ENCODE measurements around the gene YES1. TPM values are rescaled to one million over a fixed set of nuclear protein-coding genes. Genes with fewer than 3 reads are reported as not detected.

The YES1 gene
- total RNA-seq = 11.2 and 12.8 TPM in 2 replicates

DNA sequence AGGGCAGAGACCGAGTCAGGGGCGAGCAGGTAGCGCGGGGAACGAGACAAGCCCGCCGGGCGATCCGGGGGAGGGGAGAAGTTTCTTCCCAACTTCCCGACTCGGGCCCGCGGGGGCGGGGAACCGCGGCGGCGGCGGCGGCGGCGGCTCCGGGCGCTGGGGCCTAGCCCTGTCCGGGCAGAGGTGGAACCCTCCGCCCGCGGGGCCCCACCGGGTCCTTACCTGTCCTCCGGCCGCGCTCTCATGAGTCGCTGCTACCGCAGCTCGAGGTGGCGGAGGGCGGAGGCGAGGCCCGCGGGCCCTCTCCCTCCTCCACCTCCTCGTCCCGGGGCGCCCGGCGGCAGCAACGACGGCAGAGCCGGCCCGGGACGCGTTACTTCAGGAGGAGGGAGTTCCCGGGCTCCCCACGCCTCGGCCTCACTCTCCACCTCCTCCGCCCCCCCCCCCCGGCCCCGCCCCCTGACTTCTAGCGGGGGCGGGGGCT, at the start of gene YES1:
Gene YES1, minus strand, starts transcription at position 351 of the 484 bp plus-strand sequence. CDS start 55,415 bp downstream, outside the sequence.
- intact Hi-C loops (cut with micrococcal nuclease) = loop anchor here (1.0 to 5.0 kb wide), 3 partner anchors 153 to 1845 kb away; partner anchors contain the start of gene SMCHD1

DNA sequence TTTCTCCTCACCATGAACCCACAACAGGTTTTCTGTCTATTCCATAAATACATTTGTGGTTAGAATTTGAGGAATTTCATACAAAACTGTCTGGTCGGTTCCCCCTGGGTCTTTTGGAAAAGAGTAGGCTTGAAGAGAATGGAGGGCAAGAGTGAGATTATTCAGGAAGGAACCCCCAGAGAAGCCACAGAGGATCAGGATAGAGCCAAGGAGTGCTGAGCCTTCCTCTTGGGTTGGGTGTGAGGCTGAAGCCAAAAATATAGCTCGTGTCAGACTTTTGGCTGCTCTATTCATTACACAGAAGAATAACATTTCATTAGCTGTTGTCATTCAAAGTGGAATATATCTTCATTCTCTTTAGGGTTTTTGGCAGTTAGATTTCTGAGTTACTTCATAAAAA, 45.9 kb upstream of the YES1 start:
- intact Hi-C loops (cut with micrococcal nuclease) = no loop called here

DNA sequence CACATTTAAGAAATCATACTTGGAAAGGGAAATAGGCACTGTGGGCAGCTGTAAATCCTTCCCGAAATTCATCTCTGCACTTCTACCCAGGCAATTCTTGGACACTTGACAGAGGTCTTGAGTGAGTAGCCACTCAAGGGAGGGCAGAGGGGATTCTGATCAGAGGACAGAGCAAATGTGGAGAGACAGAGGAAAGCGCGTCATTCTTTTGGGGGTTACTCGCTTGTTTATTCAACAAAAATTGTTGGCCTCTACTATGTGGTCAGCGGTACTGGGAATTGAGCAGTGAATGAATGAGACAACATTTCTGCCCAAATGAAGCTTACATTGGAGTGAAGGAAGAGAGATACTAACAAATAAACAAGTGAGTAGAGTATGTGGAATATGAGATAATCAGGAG, 41.4 kb upstream of the YES1 start:
- intact Hi-C loops (cut with micrococcal nuclease) = no loop called here

DNA sequence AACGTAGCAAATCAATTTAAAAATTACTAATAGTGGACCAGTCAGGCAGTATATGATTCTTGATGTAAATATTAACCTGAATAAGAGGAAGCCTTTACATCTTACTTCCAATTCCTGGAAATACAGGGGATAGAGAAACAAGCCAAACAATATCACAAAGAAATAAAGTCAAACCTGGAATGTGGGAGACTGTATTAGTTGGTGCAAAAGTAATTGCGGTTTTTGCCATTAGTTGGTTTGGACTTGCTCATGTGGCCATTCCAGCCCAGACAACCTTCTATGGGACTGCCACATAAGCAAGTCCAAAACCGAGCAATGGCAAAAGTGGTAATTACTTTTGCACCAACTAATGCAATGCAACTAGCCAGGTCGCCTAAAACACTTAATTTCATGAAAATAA, 38.9 kb upstream of the YES1 start:
- intact Hi-C loops (cut with micrococcal nuclease) = no loop called here

DNA sequence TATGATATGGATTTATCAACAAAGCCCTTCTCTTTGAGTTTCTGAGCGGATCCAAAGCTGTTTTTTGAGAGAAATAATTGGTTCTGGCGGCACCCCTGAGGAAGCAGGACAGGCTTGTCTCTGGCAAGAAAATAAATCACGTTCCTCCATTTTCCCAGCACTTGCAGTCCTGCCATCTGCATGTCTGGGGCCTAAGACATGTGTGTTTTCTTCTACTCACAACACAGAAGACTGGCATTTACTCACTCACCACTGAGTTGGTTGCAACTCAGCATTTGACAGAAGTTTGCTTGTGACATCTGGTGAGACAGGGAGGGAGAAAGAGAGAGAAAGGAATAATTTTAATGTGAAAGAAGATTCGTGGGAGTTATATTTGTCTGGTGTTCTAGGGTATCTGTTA, 37.0 kb upstream of the YES1 start:
- intact Hi-C loops (cut with micrococcal nuclease) = no loop called here

DNA sequence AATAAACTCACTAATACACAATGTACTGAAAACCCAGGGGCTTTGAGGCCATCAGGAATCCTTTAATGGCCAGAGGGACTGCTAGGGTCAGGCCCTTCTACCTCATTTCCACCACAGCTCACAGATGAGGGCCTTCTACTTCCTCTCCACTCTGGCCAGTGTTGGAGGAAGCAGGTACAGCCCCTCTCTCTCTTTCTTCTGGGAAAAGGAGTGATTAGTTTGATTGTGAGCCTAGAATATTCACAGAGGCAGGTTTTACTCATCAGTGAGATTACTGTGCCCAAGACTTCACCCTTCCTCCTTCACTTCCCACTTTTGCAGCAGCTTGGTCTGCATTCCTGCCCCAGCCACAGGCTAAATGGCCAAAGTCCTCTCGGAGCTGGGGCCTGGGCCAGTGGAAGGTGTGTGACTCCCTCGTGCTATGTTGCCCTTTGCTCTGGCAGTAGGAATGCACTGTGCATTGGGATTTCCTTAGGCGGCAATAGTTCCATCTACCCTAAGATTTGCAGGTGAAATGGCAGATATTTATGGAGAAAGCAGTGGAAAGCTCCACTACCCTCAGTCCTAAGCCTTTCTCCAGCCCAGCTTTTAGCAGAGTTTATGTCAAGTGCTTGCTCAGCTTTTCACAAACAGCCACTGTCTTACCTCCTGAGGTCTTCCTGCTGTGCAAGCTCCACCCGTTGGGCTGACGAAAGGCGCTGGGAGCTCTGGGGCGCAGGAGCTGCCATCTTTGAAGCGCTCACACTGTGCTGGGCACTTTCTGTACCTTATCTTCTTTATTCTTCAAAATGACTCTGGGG, 36.2 kb upstream of the YES1 start:
- intact Hi-C loops (cut with micrococcal nuclease) = no loop called here

DNA sequence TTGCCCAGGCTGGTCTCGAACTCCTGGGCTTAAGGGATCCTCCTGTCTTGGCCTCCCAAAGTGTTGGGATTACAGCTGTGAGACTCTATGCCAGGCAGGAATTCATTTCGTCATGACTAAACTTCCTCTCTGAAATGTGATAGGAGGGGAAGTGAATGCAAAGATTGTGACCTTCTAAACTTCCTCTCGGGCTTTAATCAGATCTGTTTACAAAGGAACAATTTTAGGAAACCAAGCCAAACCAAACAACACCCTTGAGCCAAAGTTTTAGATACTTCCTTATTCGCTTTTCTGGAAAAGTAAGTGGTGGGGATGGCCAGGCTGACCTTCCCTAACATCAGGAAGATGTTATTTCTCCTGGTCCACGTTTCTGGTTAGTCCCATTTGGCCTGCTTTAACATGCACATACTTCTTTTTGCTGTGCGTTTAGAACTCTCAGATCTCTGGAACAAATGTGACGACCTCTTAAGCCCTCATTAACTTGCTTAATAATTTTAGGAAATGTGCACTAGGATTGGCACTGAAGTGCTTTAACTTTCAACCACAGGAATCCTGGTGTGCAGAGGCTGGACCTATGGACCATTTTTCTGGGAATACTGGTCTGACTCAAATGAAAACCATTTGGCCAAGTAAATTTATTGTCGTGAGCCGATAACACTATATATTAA, 33.2 kb upstream of the YES1 start:
- intact Hi-C loops (cut with micrococcal nuclease) = no loop called here

DNA sequence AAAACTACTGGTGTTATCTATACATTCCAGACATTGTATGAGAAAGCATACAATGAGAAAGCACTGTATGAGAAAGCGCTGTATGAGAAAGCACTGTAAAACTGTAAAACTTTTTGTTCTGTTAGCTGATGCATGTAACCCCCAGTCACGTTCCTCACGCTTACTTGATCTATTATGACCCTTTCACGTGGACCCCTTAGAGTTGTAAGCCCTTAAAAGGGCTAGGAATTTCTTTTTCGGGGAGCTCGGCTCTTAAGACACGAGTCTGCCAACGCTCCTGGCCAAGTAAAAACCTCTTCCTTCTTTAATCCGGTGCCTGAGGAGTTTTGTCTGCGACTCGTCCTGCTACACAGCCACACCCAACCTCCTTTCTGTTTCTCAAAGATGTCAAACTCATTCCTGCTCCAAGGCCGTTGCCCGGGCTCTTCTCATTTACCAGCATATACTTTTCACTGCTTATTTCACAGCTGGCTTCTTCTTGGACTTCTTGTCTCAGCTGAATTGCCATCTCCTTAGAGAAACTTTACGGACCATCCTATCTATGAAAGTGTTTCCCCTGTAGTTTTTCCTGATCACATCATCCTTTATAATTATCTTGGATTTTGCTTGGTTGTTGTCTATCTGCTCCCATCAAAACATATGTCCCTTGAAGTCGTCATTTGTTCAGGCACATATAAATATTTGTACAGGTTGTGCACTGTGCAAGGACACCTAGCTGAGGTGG, 29.8 kb upstream of the YES1 start:
- intact Hi-C loops (cut with micrococcal nuclease) = no loop called here

DNA sequence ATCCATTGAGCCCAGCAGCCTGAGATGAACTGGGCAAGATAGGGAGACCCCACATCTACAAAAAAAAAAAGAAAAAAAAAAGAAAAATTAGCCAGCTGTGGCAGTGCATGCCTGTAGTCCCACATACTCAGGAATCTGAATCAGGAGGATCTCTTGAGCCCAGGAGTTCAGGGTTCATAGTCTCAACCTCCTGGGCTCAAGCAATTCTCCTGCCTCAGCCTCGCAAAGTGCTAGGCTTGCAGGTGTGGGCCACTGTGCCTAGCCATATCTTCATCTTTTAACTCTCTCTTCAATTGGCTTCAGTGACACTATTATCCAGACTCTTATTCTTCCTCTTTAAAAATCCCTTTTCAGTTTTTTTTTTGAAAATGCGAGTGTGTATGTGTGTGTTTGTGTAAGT, 28.5 kb upstream of the YES1 start:
- intact Hi-C loops (cut with micrococcal nuclease) = no loop called here

DNA sequence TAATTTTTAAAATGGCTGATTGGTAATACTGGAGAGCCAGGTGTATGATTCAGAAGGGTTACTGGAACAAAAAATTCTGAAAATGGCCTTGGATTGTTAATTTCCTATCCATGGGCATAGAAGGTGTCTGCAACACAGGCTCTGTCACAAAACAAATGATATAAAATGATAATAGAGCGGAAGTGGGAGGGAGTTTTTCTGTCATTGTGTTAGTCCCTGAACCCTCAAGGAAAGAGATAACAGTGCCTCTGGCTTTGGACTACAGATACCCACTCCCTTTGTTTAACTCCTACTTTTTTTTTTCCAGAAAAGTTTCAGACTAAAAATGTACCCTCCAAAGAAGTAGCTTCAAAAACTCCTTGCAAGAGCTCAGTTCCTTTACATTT, 28.0 kb upstream of the YES1 start:
- intact Hi-C loops (cut with micrococcal nuclease) = no loop called here

DNA sequence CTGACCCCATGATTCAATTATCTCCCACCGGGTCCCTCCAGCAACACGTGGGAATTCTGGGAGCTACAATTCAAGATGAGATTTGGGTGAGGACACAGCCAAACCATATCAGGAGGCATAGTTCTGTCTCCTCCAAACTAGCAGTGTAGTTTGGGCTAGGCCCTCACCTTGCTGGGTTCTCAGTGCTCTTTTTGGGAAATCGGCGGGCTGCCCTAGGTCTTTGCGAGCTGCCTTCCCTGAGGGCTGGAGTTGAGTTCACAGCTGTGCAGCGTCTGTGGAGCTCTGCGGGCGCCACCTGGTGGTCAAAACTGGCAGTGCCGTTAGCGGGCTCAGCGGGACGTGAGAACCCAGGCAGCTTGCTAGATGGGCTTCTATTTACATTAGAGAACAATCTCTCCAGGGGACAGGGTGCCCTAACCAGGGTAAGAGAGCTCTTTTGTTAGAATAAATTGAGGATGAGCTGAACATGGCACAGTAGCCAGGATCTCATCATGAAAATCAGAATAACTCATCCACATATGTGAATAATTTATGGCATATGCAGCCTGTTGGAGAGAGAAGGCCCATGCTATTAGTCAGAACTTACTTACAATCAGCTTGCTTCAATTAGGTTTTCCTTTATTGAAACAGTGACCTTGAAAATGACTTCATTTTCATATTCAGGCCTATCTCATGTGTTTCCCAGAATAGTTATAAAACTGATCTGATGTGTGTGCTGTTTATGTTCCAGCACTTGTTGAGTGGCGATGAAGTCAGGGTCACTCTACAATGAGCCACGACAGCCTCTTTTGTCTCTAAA, 27.4 kb upstream of the YES1 start:
- intact Hi-C loops (cut with micrococcal nuclease) = loop anchor here (1.0 kb wide), 5 partner anchors 8 to 215 kb away; partner anchors contain the start of gene ENOSF1

DNA sequence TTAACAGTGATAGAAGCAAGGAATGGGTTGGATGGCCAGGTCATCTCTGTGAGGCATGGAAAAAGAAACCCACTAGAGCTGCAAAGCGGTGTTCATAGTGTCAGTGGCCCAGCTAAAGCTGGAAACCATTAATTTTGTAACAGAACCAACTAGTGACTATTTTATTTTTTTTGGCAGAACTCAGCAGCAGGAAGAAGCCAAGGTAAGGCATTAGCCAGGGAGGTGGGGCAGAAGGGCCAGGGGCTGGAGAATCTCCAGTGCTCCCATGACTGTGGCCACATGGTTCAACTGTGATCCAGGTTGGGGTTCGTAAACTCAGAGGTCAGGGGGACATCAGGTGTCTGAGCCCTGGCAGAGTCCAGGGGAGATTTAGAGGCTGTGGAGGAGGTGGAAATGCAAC, 25.9 kb upstream of the YES1 start:
- intact Hi-C loops (cut with micrococcal nuclease) = no loop called here

DNA sequence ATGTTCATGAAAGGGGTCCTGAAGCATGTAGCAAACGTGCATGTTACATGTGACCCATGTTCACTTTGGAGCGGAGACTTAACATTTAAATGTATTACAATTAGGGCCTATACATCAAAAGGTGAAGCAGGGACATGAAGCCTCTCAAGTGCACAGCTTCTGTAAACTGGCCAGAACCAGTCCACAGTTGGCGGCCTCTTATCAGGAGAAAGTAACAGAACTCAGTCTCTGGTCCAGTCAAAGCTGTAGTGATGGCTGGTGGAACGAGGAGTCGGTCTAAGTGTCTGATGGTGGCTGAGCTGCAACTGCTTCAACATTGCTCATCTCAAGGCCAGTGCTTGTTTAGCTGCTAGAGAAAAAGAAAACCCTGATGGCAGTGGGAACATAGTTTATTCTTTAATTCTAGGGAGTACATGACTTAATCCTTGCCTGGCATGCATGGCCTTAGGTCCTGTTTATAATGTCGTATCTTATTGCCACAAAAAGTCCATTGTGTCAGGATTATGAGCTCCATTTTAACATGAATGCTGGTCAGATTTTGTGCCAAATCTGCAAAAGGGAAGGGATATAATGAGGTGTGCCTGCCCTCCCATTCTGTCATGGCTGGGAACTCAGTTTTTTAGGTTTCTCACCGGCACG, 22.2 kb upstream of the YES1 start:
- intact Hi-C loops (cut with micrococcal nuclease) = loop anchor here (5.0 kb wide), 1 partner anchor 567 kb away; the partner anchor contains the start of gene THOC1

DNA sequence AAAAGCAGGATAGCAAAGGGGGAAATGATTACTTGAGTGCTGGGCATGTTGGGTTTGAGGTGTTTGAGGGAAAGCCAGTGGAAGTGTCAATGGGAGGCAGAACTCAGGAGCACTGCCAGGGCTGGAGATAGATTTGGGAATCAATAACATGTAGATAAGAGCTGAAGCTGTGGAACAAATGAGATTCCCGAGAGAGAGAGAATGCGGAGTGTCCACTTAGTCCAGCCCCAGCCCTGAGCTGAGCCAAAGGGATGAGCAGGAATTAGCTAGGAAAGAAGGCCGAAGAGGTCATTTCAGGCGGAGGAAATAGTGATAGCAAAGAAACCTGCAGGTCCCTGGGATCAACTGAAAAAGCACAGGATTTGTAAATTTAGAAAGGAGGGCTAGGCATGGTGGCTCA, 21.2 kb upstream of the YES1 start:
- intact Hi-C loops (cut with micrococcal nuclease) = loop anchor here (5.0 kb wide), 1 partner anchor 566 kb away; the partner anchor contains the start of gene THOC1

DNA sequence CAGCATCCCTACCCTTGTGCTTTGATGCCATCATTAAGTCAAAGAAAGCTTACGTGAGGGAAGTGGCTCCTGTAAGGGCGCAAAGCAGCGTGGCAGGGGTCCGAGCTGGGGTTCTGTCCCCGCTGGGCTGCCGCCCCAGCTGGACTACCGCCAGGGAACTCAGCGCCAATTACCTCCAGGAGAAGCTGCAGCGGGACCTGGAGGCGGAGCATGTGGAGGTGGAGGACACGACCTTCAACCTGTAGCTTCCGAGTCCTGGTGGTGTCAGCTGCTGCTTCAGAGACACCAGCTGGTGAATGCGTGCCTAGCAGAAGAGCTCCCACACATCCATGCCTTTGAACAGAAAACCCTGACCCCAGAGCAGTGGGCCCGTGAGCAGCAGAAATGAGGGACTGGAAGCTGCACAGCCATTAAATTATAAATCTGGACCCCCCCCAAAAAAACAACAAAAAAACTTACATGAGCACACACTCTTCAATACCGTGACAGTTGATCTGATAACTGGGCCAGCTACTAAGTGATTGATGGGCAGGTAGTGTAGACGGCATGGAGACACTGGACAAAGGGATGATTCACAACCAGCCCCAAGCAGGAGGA, 20.1 kb upstream of the YES1 start:
- intact Hi-C loops (cut with micrococcal nuclease) = loop anchor here (5.0 kb wide), 1 partner anchor 565 kb away; the partner anchor contains the start of gene THOC1

DNA sequence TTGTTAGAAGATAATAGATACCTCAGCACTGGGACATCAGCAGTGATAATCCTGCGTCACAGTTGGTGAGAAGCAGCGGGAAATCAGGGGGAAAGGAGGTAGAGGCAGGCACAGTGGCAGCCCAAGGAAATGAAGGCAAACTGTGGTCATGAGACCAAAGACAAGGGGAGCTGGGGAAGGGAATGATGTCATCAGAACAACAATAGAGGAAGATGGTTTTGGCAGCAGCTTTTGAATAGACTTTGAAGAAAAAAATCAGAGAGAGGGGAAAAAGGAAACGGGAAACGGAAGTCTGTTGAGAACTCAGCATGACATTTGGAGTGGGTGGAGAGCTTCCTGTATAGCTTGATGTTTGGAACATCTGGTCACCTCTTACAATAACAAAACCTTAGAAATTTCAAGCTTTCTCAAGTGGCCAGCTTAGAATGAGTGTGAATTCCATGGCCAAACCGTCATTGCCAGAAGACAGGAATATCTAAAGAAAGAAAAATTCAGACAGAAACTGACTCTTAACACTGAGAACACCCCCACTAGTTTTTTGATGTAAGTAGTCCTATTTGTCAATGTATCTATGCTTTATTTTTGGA, 18.4 kb upstream of the YES1 start:
- intact Hi-C loops (cut with micrococcal nuclease) = loop anchor here (1.0 to 5.0 kb wide), 3 partner anchors 17 to 563 kb away; partner anchors contain the start of gene THOC1

DNA sequence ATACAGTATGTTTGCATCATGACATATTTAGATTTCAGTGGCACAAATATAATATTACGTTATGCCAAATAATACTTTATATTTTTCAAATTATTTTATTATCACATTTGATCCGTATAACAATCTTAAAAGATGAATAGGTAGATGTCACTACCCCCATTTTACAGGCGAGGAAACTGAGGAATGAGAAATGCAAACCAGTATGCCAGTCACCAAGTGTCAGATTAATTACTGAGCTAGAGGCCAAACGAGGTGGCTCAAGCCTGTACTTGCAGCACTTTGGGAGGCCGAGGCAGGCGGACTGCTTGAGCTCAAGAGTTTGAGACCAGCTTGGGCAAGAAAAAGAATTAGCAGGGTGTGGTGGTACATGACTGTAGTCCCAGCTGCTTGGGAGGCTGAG, 17.4 kb upstream of the YES1 start:
- intact Hi-C loops (cut with micrococcal nuclease) = no loop called here

DNA sequence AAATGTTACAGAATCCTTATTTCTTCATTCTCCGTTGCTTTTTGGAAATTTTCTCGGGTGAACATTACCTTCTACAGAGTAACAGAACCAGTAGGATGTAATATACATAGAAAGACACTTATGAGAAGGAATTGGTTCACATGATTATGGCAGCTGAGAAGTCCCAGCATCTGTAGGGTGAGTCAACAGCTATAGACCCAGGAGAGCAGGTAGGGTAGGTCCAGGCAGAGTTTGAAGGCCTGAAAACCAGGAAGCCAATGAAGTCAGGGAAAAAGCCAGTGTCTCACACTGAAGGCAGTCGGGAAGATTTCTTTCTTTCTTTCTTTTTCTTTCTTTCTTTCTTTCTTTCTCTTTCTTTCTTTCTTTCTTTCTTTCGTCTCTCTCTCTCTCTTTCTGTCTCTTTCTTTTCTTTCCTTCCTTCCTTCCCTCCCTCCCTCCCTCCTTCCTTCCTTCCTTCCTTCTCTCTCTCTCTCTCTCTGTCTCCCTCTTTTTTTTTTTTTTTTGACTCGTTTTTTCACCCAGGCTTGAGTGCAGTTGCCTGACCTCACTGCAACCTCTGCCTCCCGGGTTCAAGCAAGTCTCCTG, 15.1 kb upstream of the YES1 start:
- intact Hi-C loops (cut with micrococcal nuclease) = no loop called here

Measured in T-helper 1 cell treated with Interleukin-12 subunit alpha and Interleukin-12 subunit beta and Interleukin-4 antibody, amounts not matched to agents 30 ng/mL and 1 ng/mL, for 36 hours (primary cell).